Lower leg skin (tissue), 3 donors: Measurements from ENCODE around the gene TMEM260.

Experiments
- POLR2A ChIP-seq, 2 donors: fragments of 450-650 bp; IDR thresholded peaks; one replicate each; pipeline ENCODE4 v1.6.1; 2016 to 2017; ENCODE audit warnings: antibody characterized with exemption in 2 of 2, mild to moderate bottlenecking in 1 of 2, moderate library complexity in 1 of 2
- TF ChIP-seq, protein P1 (sequence below), 3 donors: fragments of 450-650 bp; IDR thresholded peaks; one replicate each; pipeline ENCODE4 v1.5.1; 2016; ENCODE audit warnings: antibody characterized with exemption in 3 of 3, mild to moderate bottlenecking in 3 of 3, moderate library complexity in 2 of 3

DNA sequence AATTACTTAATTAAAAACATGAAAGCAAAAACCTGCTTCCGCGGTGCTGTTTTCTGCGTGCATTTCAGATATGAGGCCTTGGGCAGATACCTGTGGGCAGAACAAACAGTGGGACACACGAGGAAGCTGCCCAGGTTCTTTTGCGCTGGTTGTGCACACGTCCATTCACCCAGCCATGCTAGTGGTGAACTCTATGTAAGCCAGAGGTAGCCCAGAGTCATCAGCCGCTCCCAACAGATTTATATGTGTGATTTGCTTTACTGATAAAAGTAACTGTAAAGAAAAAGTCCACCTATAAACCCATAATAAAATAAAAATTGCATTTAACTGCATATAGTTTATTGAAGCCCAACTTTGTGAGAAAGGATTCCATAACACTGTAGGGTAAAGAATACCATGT, 47.1 kb upstream of the TMEM260 start:
- TF ChIP-seq, protein P1, sequence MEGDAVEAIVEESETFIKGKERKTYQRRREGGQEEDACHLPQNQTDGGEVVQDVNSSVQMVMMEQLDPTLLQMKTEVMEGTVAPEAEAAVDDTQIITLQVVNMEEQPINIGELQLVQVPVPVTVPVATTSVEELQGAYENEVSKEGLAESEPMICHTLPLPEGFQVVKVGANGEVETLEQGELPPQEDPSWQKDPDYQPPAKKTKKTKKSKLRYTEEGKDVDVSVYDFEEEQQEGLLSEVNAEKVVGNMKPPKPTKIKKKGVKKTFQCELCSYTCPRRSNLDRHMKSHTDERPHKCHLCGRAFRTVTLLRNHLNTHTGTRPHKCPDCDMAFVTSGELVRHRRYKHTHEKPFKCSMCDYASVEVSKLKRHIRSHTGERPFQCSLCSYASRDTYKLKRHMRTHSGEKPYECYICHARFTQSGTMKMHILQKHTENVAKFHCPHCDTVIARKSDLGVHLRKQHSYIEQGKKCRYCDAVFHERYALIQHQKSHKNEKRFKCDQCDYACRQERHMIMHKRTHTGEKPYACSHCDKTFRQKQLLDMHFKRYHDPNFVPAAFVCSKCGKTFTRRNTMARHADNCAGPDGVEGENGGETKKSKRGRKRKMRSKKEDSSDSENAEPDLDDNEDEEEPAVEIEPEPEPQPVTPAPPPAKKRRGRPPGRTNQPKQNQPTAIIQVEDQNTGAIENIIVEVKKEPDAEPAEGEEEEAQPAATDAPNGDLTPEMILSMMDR (IDR thresholded peaks at IDR 0.05): no peak
- no peak for TF ChIP-seq POLR2A (IDR thresholded peaks at IDR 0.05)
